Naive thymus-derived CD4-positive, alpha-beta T cell (primary cell): ENCODE measurements around the gene SLC22A23. TPM values are rescaled to one million over a fixed set of nuclear protein-coding genes. Genes with fewer than 3 reads are reported as not detected.
A peak's percentile ranks its signal among the peaks of the same experiment; 100 is the strongest.

ENCODE experiments used
- ATAC-seq: fragments of 150-1000 bp; cut with Tn5 transposase; 2 replicates; pipeline ENCODE4 v1.10.0; 2021; ENCODE audit warnings: mild to moderate bottlenecking, moderate library complexity
- CTCF ChIA-PET: fragments of 350-600 bp; sonication (Branson Sonifier 250); formaldehyde crosslinking; loops from one replicate; lab custom pipeline; 2021; ENCODE audit warnings: antibody characterized with exemption; lab: Charles Lee
- POLR2A ChIA-PET: fragments of 350-600 bp; sonication (Branson Sonifier 250); formaldehyde crosslinking; loops from one replicate; lab custom pipeline; 2021; ENCODE audit warnings: antibody characterized with exemption, inconsistent platforms; lab: Charles Lee
- DNase-seq, 9 donors: peaks; one replicate each; pipeline versions ENCODE4 v3.0.0 to v3.0.0-alpha.2; 2020 to 2022; ENCODE audit warnings: mixed read lengths in 1 of 9
- H3K27ac ChIP-seq: one replicate; pipeline ENCODE4 v1.7.0; 2013; ENCODE audit warnings: mild to moderate bottlenecking, low read depth, low read length, moderate library complexity
- H3K27me3 ChIP-seq, 2 donors: one replicate each; pipeline ENCODE4 v1.7.0; 2013; ENCODE audit warnings: low read length in 2 of 2, mild to moderate bottlenecking in 2 of 2, moderate library complexity in 2 of 2; ENCODE audit not compliant: control insufficient read depth in 2 of 2, insufficient read depth in 2 of 2
- H3K36me3 ChIP-seq, 3 experiments: 1 replicate in 2 of 3; 2 replicates in 1 of 3; pipeline ENCODE4 v1.7.0; 2013; ENCODE audit warnings: low read length in 3 of 3, mild to moderate bottlenecking in 3 of 3, moderate library complexity in 1 of 3; ENCODE audit not compliant: insufficient read depth in 3 of 3, control insufficient read depth in 2 of 3
- H3K4me1 ChIP-seq, 2 donors: one replicate each; pipeline ENCODE4 v1.7.0; 2013; ENCODE audit warnings: low read length in 2 of 2, mild to moderate bottlenecking in 2 of 2, moderate library complexity in 1 of 2; ENCODE audit not compliant: control insufficient read depth in 2 of 2, insufficient read depth in 2 of 2
- H3K4me3 ChIP-seq: 2 replicates; pipeline ENCODE4 v1.7.0; 2013; ENCODE audit warnings: mild to moderate bottlenecking, low read length
- H3K9me3 ChIP-seq, 3 experiments: 1 replicate in 2 of 3; 2 replicates in 1 of 3; pipeline ENCODE4 v1.7.0; 2013; ENCODE audit warnings: low read length in 3 of 3; ENCODE audit not compliant: control insufficient read depth in 2 of 3
- H3K27ac Mint-ChIP-seq, 9 donors: one replicate each; pipeline ENCODE4 v1.8.0; 2020 to 2022; ENCODE audit warnings: mixed read lengths in 9 of 9, mild to moderate bottlenecking in 8 of 9, moderate library complexity in 5 of 9, inconsistent platforms in 2 of 9
- H3K27me3 Mint-ChIP-seq, 5 donors: one replicate each; pipeline ENCODE4 v1.8.0; 2021 to 2022; ENCODE audit warnings: mixed read lengths in 5 of 5, mild to moderate bottlenecking in 1 of 5
- H3K36me3 Mint-ChIP-seq, 5 donors: one replicate each; pipeline ENCODE4 v1.8.0; 2020 to 2022; ENCODE audit warnings: mixed read lengths in 5 of 5, mild to moderate bottlenecking in 3 of 5, inconsistent platforms in 1 of 5
- H3K4me1 Mint-ChIP-seq, 7 donors: one replicate each; pipeline ENCODE4 v1.8.0; 2020 to 2022; ENCODE audit warnings: mixed read lengths in 7 of 7, mild to moderate bottlenecking in 3 of 7, inconsistent platforms in 1 of 7
- H3K4me3 Mint-ChIP-seq, 10 donors: one replicate each; pipeline ENCODE4 v1.8.0; 2020 to 2022; ENCODE audit warnings: mild to moderate bottlenecking in 10 of 10, mixed read lengths in 10 of 10, moderate library complexity in 6 of 10, inconsistent platforms in 2 of 10
- H3K9me3 Mint-ChIP-seq, 11 donors: one replicate each; pipeline ENCODE4 v1.8.0; 2020 to 2022; ENCODE audit warnings: mixed read lengths in 11 of 11, mild to moderate bottlenecking in 4 of 11, inconsistent platforms in 1 of 11, moderate library complexity in 1 of 11
- intact Hi-C, 2 donors: fragments of 100-400 bp; cut with micrococcal nuclease; formaldehyde crosslinking; loops; one replicate each; pipeline ENCODE4 v1.15.1; 2023
- polyA plus RNA-seq, 2 donors: library from polyadenylated mRNA; unstranded; fragments of 300-500 nt; fragmentation: Illumina TruSeq; gene quantifications; one replicate each; pipeline ENCODE4 v1.2.3, GENCODE V29; 2021
- total RNA-seq, 6 experiments: library from RNA in 5 of 6; stranded (reverse) in 5 of 6; gene quantifications; 1 replicate in 5 of 6; 2 replicates in 1 of 6; pipeline ENCODE4 v1.2.3 and lab custom pipeline; 2021 to 2026

The SLC22A23 gene
- total and polyA plus RNA-seq, 7 experiments from 2014 or later = 1.1 to 23.8 (median 13.6) TPM

DNA sequence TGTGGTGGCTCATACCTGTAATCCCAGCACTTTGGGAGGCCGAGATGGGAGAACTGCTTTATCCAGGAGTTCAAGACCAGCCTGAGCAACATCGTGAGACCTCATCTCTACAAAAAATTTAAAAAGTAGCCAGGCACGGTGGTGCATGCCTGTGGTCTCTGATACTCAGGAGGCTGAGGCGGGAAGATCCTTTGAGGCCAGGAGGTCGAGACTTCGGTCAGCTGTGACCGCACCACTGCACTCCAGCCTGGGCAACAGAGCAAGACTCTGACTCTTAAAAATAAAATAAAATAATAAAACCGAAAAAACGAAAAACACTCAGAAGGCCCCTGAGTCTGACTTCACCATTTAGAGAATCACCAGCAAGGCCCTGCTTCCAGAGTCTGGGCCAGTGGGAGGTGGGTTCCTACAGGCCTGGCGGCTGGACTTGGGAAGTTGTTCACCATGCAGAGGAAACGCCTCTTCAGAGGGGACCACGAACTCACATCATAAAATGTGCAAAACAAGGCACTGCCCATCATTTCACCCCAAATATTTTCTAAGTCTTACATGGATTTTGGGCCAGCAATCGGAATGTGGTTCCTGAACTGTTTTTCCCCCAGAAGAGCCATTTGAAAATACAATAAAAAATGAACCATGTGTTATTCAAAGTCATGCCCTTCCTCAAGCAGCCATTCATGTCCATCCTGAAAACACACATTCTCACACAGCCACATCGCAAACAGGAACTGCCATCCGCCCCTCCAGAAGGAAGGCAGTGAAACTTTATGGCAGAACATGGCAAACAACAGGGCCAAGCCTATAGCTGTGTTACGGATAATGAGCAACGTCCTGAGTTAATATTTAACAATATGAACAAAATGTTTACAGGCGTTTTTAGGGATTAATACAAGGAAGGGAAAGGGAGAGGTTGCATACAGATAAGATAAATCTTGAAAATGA is 57.8 kb downstream of the SLC22A23 start:
- no peak overlapping the region for H3K4me3 Mint-ChIP-seq
- no peaks in the 10 kb centered on the region for H3K9me3 ChIP-seq
- H3K4me3 ChIP-seq = no peak overlapping the region
- H3K27ac ChIP-seq = no peak overlapping the region
- intact Hi-C loops = no loop called here
- ATAC-seq = no peak
- peaks cover 0 to 25% (median 15%) of the 10 kb centered on the region in 5 donors for H3K36me3 Mint-ChIP-seq
- H3K4me1 Mint-ChIP-seq = peaks cover 0 to 16% (median 3%) of the 10 kb centered on the region in 7 donors
- no peaks in the 10 kb centered on the region for H3K27me3 ChIP-seq
- H3K4me1 ChIP-seq = no peaks in the 10 kb centered on the region
- DNase-seq = no peak
- no peaks in the 10 kb centered on the region for H3K27me3 Mint-ChIP-seq
- no peaks in the 10 kb centered on the region for H3K9me3 Mint-ChIP-seq
- H3K36me3 ChIP-seq = no peaks in the 10 kb centered on the region
- CTCF ChIA-PET = interaction anchor here (1.6 kb wide), 1 partner anchor 12 kb away, joined by 4 read pairs; no protein-coding TSS in a partner anchor
- POLR2A ChIA-PET = no interaction called here
- H3K27ac Mint-ChIP-seq = no peak overlapping the region

DNA sequence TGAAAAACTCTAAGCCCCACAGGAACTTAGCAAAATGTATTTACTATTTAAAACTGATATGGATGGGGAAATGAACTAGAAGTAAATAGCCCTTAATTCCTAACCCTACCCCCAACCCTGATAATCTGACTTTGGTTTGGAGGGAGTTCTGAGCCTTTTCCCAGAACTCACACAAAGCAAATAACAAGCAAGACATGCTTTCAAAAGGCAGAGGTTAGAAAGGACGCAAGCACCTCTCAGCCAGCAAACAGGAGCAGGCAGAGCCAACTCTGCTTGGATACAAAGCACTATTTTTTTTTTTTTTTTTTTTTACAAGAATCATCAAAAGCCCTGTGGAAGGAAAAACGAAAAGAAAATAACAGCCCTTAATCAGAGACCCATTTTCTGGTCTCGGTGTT is 58.7 kb downstream of the SLC22A23 start:
- Histone ChIP-seq H3K27me3 (no peaks in the 10 kb centered on the region), H3K27ac (no peak overlapping the region), H3K4me3 (no peak overlapping the region), H3K36me3 (no peaks in the 10 kb centered on the region), H3K4me1 (no peaks in the 10 kb centered on the region), H3K9me3 (no peaks in the 10 kb centered on the region)
- Mint-ChIP-seq H3K27me3 (no peaks in the 10 kb centered on the region), H3K4me3 (no peak overlapping the region), H3K36me3 (peaks cover 0 to 26% (median 13%) of the 10 kb centered on the region in 5 donors), H3K9me3 (no peaks in the 10 kb centered on the region), H3K27ac (no peak overlapping the region), H3K4me1 (peaks cover 0 to 15% (median 1%) of the 10 kb centered on the region in 7 donors)
- CTCF ChIA-PET = no interaction called here
- ATAC-seq (no peak), DNase-seq (no peak)
- intact Hi-C loops = no loop called here
- POLR2A ChIA-PET = no interaction called here

DNA sequence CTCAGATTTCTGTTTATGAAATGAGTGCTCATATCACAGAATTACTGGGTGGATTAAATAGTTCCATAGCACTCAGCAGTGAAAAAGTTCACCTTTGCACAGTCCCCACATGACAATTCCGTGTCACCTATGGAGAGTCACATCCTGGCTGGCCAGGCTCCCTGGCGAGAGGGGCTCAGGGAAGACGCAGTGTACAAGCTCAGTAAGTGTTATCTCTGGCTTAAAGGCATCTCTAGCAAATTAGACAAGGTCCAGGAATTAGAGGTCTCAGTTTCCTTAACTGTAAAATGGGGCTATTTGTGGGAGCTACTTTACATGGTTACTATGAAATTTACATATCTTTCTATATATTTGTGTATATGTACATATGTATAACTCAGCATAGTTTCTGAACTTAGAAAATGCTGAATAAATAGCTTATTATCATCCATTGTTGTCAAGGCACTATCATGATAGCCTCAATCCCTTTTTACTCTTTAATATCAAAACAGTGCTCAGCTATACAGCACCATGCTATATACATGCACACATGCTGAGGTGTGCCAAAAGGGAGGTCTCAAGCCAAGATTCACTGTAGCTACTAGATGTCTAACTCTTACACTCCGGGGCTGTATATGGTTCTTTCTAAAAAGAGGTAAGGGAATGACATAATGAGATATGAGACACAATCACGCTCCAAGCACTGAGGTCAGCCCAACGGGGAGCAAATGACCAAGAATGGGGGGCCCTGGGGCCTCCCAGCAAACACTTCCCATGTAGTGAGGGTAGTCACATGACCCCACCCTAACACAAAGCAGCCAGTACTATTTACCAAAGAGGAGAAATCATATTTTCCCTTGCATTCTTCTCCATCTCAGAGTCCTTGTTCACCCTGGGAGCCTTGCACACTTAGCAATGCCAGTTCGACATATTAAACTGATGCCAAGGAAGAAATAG is 59.4 kb downstream of the SLC22A23 start:
- ATAC-seq (no peak), DNase-seq (no peak)
- no peak overlapping the region for H3K27ac Mint-ChIP-seq
- Histone ChIP-seq H3K27ac (no peak overlapping the region), H3K4me3 (no peak overlapping the region), H3K9me3 (no peaks in the 10 kb centered on the region), H3K36me3 (no peaks in the 10 kb centered on the region), H3K27me3 (no peaks in the 10 kb centered on the region), H3K4me1 (no peaks in the 10 kb centered on the region)
- ChIA-PET CTCF (no interaction called here), POLR2A (interaction anchor here (0.9 kb wide), 1 partner anchor 14 kb away, joined by 3 read pairs; no protein-coding TSS in a partner anchor)
- H3K4me3 Mint-ChIP-seq = no peak overlapping the region
- peaks cover 0 to 9% (median 1%) of the 10 kb centered on the region in 7 donors for H3K4me1 Mint-ChIP-seq
- peaks cover 0 to 20% (median 10%) of the 10 kb centered on the region in 5 donors for H3K36me3 Mint-ChIP-seq
- intact Hi-C loops = no loop called here
- no peaks in the 10 kb centered on the region for H3K9me3 Mint-ChIP-seq
- H3K27me3 Mint-ChIP-seq = no peaks in the 10 kb centered on the region

DNA sequence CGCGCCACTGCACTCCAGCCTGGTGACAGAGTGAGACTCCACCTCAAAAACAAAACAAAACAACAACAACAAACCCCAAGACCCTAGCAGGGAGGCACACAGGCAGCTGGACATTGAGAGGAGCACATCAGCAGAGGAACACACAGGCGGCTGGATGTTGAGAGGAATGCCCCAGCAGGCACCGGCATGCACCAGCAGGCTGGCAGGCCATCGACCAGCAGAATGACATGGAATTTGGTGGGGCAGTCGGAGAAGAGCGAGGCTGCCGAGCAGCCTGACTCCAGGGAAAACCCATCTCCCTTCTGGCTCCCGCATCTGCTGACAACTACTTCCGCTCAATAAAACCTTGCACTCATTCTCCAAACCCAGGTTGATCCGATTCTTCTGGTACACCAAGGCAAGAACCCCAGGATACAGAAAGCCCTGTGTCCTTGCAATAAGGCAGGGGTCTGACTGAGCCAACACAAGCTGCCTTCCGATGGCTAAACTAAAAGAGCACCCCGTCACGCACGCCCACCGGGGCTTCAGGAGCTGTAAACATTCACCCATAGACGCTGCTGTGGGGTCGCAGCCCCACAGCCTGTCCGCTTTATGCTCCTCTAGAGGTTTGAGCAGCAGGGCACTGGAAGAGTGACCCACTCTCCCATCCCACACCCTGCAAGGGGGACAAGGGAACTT is 60.2 kb downstream of the SLC22A23 start:
- ChIA-PET POLR2A (interaction anchor here (0.9 kb wide), 1 partner anchor 14 kb away, joined by 3 read pairs; no protein-coding TSS in a partner anchor), CTCF (interaction anchor here (0.8 kb wide), 1 partner anchor 10 kb away, joined by 3 read pairs; no protein-coding TSS in a partner anchor)
- no peaks in the 10 kb centered on the region for H3K9me3 Mint-ChIP-seq
- H3K4me3 Mint-ChIP-seq = no peak overlapping the region
- ATAC-seq (no peak), DNase-seq (no peak)
- peaks cover 0 to 14% (median 2%) of the 10 kb centered on the region in 5 donors for H3K36me3 Mint-ChIP-seq
- no peaks in the 10 kb centered on the region for H3K4me1 ChIP-seq
- H3K27me3 ChIP-seq = no peaks in the 10 kb centered on the region
- H3K9me3 ChIP-seq = no peaks in the 10 kb centered on the region
- no peaks in the 10 kb centered on the region for H3K27me3 Mint-ChIP-seq
- peaks cover 0 to 2% (median 0%) of the 10 kb centered on the region in 7 donors for H3K4me1 Mint-ChIP-seq
- H3K27ac ChIP-seq = no peak overlapping the region
- peak overlapping the region in 1 of 9 donors; percentile 65 for H3K27ac Mint-ChIP-seq
- intact Hi-C loops = no loop called here
- no peak overlapping the region for H3K4me3 ChIP-seq
- no peaks in the 10 kb centered on the region for H3K36me3 ChIP-seq

DNA sequence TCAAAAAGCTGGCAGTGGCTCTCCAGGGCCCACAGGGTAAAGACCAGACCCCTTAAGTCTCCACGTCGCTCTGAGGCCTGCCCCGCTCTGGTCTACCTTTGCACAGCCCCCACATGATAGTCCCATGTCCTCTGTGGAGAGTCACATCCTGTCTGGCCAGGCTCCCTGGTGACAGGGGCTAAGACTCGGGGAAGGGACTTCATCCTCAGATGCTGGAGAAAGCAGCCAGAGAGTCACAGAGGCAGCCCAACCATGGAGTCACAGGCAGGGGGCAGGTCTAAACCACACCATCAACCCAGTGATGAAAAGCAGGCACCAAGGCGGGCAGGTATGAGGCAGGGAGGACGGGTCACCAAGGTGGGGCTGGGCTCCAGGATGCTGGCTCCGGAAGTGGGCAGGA is 62.2 kb downstream of the SLC22A23 start:
- POLR2A ChIA-PET = no interaction called here
- no peaks in the 10 kb centered on the region for H3K36me3 ChIP-seq
- no peak overlapping the region for H3K4me3 ChIP-seq
- DNase-seq (no peak), ATAC-seq (no peak)
- Mint-ChIP-seq H3K36me3 (peaks cover 0 to 11% (median 0%) of the 10 kb centered on the region in 5 donors), H3K9me3 (no peaks in the 10 kb centered on the region), H3K27me3 (no peaks in the 10 kb centered on the region), H3K4me1 (peaks cover 0 to 1% (median 0%) of the 10 kb centered on the region in 7 donors), H3K27ac (peak overlapping the region in 1 of 9 donors; percentile 57), H3K4me3 (no peak overlapping the region)
- CTCF ChIA-PET = no interaction called here
- intact Hi-C loops = no loop called here
- H3K27ac ChIP-seq = no peak overlapping the region
- no peaks in the 10 kb centered on the region for H3K9me3 ChIP-seq
- no peaks in the 10 kb centered on the region for H3K27me3 ChIP-seq
- no peaks in the 10 kb centered on the region for H3K4me1 ChIP-seq

DNA sequence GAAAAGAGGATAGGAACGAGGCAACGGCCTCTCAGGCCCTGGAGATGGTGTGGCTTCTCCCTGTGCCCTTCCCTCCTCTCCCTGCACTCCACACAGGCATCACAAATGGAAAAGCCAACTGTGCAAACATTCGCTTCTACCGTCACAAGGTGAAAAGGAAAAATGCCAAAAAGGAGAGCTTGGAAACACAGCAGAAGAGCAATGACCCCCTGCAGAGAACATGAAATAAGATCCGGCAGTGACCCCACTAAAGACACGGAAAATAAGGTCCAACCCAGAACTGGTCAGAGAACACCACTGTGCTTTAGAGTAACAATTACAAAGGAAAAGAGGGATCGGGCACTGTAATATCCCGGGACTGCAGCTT is 63.0 kb downstream of the SLC22A23 start:
- no peak for ATAC-seq
- H3K27ac Mint-ChIP-seq = no peak overlapping the region
- ChIA-PET CTCF (no interaction called here), POLR2A (no interaction called here)
- Histone ChIP-seq H3K27ac (no peak overlapping the region), H3K4me1 (no peaks in the 10 kb centered on the region), H3K36me3 (no peaks in the 10 kb centered on the region), H3K9me3 (no peaks in the 10 kb centered on the region), H3K4me3 (no peak overlapping the region), H3K27me3 (no peaks in the 10 kb centered on the region)
- H3K27me3 Mint-ChIP-seq = no peaks in the 10 kb centered on the region
- intact Hi-C loops = no loop called here
- H3K36me3 Mint-ChIP-seq = peaks cover 0 to 11% (median 0%) of the 10 kb centered on the region in 5 donors
- DNase-seq = no peak
- H3K9me3 Mint-ChIP-seq = no peaks in the 10 kb centered on the region
- no peak overlapping the region for H3K4me3 Mint-ChIP-seq
- H3K4me1 Mint-ChIP-seq = peaks cover 0 to 1% (median 0%) of the 10 kb centered on the region in 7 donors
